CD4-positive, alpha-beta T cell treated with Interleukin-6 at 100 ng/mL for 8 hours (primary cell): ENCODE data around the gene TAS1R2.

Experiments
- DNase-seq: peaks from one replicate; pipeline ENCODE4 v3.0.0-alpha.2; 2020; ENCODE audit warnings: mixed read lengths, low spot score

The TAS1R2 gene

GRCh38 chr1:18802231-18802630 lies 57.2 kb downstream of the TAS1R2 start:
- DNase-seq = no peak

GRCh38 chr1:18800258-18800657 lies 59.2 kb downstream of the TAS1R2 start:
- DNase-seq = no peak

GRCh38 chr1:18799454-18799853 lies 60.0 kb downstream of the TAS1R2 start:
- no peak for DNase-seq

GRCh38 chr1:18798946-18799345 lies 60.5 kb downstream of the TAS1R2 start:
- no peak for DNase-seq

GRCh38 chr1:18798533-18798932 lies 60.9 kb downstream of the TAS1R2 start:
- no peak for DNase-seq

- DNase-seq = no peak
Measured at GRCh38 chr1:18796950-18797349, 62.5 kb downstream of the TAS1R2 start.

GRCh38 chr1:18795002-18795689 lies 64.3 kb downstream of the TAS1R2 start:
- DNase-seq = no peak

GRCh38 chr1:18794561-18794960 lies 64.9 kb downstream of the TAS1R2 start:
- no peak for DNase-seq

GRCh38 chr1:18794051-18794450 lies 65.4 kb downstream of the TAS1R2 start:
- DNase-seq = no peak

GRCh38 chr1:18793164-18793563 lies 66.3 kb downstream of the TAS1R2 start:
- DNase-seq = no peak

GRCh38 chr1:18792747-18793146 lies 66.7 kb downstream of the TAS1R2 start:
- no peak for DNase-seq
